NCI-H82 treated with DMSO at 0.1 percent for 48 hours (cell line): ENCODE results near the gene SPRED1.

Source experiments
- DNase-seq: peaks from one replicate; lab custom pipeline; 2025; ENCODE audit not compliant: unreplicated experiment; lab: John Stamatoyannopoulos, UW

Gene SPRED1

DNA sequence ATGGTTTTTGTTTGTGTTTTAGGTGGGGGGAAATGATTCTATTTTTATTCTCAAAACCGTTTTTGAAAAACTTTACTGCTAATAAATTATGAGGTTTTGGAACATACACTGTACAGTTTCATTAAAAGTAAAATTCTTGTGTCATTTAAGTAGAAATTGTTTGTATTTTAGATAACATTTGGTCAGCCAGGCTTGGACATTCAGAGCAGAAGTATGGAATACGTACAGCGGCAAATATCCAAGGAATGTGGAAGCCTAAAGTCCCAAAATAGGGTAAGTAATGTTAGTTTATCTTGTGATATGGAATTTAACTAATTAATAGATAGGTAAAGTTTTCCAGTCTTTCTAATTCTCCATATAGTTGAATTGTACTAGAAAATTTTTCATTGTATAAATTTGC lies 96.6 kb downstream of the SPRED1 start:
- DNase-seq, result no peak

DNA sequence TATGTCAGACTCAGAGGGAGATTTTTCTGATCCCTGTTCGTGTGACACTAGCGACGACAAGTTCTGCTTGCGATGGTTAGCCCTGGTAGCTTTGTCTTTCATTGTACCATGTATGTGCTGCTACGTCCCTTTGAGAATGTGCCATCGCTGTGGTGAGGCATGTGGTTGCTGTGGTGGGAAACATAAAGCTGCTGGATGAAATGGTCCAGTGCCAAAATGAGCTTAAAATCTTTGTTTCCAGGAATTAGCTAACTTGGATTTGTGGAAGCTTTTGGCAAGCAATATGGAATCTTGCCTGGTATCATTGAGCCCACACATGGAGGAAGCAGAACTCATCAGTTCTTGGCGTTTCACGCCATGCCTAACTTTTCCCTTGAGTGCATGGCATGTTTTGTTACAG lies 98.8 kb downstream of the SPRED1 start:
- no peak for DNase-seq

DNA sequence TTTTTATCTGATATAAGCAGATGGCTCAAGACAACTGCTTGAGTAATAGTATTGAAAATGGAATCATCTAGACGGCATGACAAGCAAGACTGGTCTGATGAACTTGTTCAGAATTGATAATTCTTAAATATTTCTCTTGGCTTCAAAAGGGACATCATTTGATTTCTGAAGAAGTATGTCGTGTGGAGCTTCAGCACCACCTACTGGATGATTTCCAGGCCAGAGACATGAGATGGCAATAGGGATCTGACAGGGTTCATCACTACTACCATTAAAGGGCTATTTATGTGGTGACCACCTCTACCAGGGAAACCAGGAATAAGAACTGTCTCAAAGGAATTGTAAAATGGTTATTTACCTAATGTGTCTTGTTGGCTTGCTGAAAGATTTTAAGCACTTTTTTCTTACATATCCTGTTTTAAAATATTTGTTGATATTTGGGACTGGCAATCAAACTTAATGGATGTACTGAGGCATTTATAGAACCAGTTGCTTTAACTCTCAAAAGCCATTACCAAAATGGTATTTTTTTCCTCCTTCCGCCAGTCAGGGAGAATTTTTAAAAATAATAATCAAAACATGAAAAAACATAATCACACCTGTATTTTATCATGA lies 101.8 kb downstream of the SPRED1 start:
- DNase-seq, result peak; percentile 4

DNA sequence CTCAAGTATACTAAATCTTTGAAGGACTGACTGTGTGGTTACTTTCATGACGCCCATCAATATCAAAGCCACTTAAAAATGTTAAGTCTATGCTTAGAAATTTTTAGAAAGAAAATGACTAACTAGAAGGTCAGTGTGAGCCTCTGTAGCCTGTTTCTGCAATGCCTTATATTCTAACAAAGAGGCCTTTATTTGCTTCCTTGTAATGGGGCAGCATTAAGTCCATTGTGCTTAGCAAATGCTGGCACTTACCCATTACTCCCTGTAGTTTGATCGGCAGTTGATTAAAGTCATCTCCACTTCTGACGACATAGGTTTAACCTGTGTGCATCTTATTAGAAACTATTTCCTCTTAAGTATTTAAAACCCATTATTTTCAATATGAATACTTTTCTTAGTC lies 109.7 kb downstream of the SPRED1 start:
- no peak for DNase-seq

DNA sequence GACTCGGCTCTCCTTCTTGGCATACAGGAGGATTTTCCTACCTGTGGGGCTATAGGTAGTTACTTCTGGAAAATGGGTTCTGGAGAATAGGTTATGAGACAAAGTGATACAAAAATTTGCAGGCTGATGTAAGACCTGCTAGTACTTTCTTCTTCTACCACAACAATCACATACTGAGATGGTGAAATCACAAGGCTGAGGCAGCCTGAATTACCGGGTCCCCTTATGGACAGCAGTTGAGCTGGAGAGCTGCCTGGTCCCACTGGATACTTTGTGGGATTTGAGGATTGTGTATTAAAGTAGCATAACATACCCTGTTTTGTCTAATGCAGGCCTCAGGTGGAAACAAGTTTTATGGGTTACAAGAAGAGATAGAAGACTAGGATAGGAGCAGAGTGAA lies 114.8 kb downstream of the SPRED1 start:
- no peak for DNase-seq

DNA sequence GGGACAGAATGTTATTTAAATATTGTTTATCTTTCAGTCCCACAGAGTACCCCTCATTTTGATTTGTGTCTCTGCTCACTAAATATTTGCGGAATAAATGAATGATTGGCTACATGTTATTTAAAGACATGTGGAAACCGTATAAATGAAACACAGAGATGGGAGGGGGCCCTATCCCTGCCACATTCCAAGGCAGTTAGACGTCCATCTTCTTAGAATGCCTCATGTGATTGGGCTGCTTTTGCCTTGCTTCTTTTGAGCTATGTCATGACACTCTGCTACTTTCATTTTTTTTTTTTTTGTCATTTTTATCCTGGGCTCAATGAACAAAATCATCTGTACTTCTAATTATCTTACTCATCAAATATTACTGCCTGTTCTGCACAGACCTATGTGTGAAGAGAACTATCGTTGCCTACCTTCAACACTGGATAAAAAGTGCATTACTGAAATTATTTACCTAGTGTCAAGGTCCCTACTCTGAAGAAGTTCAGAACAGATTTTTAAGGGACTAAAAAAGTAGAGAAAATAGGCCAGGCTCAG lies 117.4 kb downstream of the SPRED1 start:
- DNase-seq, result no peak

DNA sequence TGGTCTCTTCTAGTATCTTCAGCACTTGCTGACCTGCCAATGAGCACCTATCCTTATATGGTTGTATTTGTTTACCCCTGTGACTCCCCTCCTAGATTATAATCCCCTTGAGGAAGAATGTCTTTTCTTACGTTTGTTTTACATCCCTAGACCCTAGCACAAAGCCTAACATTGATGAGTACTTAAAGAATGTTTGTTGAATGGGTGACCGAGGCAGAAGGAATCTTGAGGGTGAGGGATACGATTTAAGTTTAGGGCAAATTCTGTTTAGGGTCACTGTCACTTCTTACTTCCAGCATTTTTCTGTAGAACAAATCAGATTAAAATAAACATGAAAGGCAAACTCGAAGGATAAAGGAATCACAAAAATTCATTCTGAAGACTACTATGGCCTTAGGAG lies 120.4 kb downstream of the SPRED1 start:
- no peak for DNase-seq

DNA sequence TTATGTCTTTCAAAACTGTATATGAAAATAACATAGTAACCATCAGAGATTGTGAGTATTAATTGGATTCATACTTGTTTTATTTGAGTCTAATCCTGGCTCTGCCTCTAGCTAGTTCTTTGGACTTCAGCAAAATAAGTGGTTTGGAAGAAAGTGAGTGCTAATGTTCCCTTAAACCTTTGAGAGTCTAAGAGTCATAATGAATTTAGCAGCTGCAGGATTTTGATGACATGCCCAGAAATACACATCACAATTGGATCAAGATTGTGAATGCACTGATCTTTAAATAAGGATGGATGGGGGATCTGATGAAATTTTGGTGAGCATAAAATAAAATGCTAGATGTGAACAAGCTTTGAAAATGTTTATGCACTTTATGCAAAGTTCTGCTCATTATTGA lies 121.4 kb downstream of the SPRED1 start:
- DNase-seq, result no peak

DNA sequence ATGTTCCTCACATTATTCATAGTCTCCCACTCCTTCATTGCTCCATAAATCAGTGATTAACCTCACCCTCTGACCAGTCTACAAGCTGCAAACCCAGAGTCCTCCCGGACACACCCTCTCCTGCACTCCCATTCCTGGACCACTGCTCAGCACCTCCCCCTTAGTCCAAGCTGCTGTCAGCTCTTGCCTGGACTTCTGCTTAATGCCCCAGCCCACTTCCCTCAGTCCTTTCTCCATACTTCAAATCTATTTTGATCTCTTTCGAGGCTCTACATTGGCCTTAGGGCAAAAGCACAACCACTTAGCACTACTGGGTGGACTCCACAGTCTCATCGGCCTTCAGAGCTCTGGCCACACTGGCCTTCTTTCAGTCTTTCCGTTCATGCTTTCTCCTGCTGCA lies 121.9 kb downstream of the SPRED1 start:
- DNase-seq, result no peak

DNA sequence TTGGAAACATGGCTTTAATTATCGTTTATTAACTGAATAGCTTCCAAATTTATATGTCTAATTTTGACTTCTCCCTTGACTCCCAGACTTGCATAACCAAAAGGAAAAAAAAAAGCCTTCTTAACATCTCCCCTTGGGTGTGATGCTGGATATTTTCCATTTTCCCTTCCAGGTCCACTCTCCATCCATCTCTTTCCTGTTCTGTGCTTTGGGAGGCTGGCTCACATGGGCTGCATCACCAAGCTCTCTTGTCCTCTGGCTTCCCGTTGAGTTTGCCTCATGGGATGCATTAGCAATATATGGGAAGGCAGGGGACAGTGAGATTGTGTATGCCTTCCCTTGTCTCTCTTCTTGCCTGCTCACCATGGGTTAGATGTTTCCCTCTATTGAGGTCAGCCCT lies 123.4 kb downstream of the SPRED1 start:
- no peak for DNase-seq

DNA sequence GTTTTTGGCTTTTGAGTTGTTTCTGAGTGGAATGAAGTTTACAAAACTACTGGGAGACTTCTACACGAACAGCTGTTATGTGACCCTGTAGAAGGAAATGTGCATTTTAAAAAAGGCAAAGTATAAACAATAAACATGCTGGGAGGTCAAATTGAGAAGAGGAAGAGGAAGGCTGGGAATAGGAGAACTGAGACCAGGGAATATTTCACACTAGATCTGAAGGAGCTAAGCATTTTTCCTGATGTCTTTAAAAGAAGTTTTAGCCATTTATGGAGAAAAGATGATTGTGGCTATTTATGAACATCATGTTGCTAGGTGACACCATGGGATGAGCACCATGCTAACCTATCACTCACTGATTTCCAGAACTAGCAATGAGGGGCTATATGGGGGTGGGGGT lies 125.0 kb downstream of the SPRED1 start:
- no peak for DNase-seq

DNA sequence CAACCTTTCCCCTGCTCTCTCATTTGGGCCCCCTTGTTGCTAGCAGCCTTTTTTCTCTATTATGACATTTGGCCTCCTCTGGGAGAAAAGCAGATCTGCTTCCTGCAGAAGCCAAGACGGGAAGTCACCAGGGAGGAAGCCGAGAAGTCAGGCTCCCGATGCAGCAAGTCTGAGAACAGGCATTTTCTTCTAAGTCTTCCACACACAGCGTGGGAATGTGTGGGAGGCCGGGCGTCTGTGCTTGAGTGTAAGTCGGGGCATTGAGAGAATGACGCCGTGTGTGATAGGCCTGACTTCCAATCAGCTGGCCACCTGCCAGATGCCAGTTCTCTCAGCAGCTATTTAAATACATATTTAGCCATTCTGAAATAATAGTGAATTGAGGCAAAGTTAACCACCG lies 125.5 kb downstream of the SPRED1 start:
- DNase-seq, result no peak

DNA sequence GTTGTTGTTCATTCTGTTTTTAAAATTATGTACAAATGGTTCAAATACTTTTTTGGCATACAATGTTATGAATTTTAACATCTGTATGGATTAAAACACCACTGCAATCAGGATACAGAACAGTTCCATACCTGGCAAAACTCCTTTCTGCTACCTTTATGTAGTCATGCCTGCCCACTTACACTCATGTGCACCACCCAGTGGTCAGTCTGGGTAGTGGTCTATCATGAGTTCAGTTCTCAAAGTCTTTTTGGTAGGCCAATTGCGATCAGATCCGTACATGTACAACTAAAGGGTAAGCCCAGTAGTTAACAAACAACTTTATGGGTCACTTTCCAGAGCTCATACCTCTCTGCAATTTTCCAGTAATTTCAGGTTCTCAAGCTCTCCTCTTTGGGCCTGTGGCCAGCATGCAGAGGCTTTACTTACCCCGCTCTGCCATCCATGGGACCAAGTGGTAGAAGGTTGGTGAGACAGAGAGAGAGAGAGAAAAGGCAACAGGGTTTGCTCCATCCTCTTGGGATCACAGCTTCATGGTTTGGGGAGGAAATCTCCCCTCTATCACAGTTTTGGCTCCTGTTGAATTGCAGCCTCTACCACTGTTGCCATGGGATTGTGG lies 137.4 kb downstream of the SPRED1 start:
- DNase-seq, result no peak

DNA sequence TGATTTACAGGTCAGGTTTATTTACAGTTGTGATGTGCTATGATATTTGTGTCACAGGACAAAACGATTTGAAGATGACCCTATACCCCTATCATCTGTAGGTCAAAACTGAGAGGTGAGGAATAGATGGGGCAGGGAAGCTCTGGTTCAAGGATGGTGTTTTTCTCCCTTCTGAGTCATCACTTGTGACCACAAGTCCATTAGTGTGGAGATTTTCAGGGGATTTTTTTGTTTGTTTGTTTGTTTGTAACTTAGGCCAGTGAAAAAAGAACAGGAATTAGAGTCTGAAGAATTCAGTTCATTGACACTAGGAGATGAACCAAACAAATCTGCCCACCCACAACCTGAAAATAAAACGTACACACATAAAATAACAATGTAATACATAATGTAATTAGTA lies 138.6 kb downstream of the SPRED1 start:
- DNase-seq, result no peak

DNA sequence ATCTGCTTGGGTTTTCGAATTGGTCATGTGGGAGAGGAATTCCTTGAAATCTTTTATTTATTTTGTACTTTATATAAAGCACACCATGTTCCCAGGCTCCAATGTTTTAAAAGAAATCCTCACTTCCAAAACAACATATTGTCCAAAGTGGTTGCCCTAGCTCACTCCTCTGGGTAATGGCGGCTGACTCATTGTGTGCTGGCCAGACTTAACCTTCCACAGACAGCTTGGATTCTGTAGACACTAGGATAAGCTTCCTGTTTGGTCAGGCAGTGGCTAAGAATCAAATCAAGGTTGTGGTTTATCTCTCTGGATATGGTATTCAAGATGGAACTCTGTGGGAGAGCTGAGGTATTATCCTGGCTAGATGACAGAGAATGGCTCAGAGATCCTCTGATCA lies 145.5 kb downstream of the SPRED1 start:
- DNase-seq, result no peak

DNA sequence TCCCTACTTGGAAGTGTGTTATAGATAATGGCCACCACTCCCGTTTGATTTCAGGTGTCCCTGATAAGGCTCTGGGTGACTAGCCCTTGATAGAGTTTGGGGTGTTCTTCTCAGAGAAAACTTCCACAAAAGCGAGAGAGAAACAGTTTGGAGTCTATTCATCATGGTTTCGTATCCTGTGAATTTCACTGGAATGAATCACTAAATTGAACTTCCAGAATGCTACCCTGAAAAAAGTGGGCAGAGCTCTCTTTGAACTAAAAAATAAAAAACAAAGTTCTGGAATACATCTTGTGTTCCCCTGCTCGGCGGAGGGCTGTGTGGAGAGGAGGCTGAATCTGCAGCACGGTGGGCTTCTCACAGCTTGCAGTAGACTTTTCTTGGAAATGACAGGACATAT lies 148.5 kb downstream of the SPRED1 start:
- DNase-seq, result no peak

DNA sequence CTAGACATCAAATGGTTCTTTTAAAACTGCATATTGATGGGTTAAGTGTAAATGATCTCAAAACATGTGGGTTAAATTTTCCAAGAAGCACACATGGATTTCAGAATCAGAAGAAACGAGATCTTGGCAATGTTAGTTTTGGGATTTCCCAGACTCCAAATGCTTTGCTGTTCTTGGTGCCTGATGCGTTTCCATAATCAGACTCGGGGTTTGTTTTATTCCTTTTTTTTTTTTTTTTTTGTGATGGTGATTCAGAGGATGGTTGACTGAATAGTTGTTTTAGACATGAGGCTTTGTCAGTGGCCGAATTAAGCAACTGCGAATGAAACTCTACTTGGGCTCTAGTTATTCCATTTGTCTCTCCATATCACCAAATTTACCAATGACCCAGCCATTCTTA lies 149.1 kb downstream of the SPRED1 start:
- no peak for DNase-seq

DNA sequence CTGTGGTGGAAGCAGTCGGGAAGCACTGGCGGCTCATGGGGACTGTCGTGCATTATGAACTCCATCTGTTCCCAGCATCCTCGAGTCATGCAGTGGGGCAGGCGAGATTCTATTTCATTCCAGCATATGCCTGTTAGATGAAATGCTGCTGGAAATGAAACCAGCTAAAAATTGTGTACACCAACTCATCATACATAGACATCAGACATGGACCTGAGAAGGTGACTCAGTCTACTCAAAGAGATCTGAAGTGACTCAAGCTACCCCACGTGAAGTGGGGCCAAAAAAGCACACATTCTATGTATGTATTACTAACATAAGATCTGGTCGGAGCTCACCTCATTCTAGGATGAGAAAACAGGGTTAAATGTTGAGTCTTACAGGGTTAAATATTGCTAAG lies 153.8 kb downstream of the SPRED1 start:
- DNase-seq, result no peak
